GM12878 (cell line): Measurements from ENCODE around the gene LAMA2.

Source experiments
- CBX3 ChIP-seq: fragments of 200-600 bp; sonication (generic); IDR thresholded peaks from 2 replicates; pipeline ENCODE4 v1.6.1; 2016; ENCODE audit warnings: low read depth, borderline replicate concordance
- CTCF ChIP-seq, 3 experiments: IDR thresholded peaks in 2 of 3; conservative IDR thresholded peaks in 1 of 3; 2 replicates each; pipeline ENCODE4 v1.5.1; 2011; ENCODE audit warnings: low read depth in 3 of 3, low read length in 3 of 3, mild to moderate bottlenecking in 3 of 3, control low read depth in 2 of 3, moderate library complexity in 2 of 3, inconsistent platforms in 1 of 3, mixed read lengths in 1 of 3; ENCODE audit not compliant: control insufficient read depth in 2 of 3, insufficient read depth in 1 of 3; ENCODE audit errors: extremely low read depth in 1 of 3
- MEF2A ChIP-seq: IDR thresholded peaks from 2 replicates; pipeline ENCODE4 v1.6.1; 2011; ENCODE audit warnings: low read depth, mild to moderate bottlenecking, low read length, moderate library complexity; ENCODE audit not compliant: insufficient read depth
- SMC3 ChIP-seq: IDR thresholded peaks from 2 replicates; pipeline ENCODE4 v1.6.1; 2011; ENCODE audit warnings: low read length, improper control_type of control experiment, borderline replicate concordance

DNA sequence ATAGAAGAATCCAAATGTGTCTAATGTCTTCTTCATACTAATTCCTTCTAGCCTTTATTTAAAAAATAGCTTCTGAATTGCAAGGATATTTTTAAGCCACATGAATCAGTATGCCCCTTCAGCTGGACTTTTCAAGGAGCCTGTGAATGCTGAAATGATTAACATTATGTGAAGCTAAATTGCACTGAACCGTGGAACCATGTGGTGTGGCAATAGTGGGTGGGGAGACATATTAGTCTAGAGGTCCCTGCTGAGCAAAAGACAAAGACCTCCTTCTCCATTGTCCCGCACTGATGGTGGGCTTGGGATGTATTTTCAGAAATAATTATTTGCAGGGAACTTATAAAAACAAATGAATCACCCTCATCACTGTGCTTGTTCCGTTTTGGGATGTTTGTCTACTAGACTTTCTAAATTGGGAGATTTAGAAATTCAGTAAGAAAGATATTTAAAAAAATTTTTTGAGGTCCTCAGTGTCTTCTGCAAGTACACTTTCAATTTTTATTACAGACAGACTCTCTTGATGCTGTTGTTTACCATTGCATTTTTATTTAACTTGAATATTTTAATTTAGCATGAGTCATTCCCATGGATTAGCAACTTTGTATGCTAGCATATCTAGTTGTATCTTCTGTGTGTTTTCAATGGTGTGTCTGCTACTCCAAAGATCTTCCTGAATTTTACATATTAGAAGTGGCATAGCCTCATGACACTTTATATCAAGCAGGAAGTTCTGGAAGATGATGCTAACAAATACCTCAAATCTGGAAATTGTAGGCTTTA, 238.1 kb downstream of the LAMA2 start:
- TF ChIP-seq CTCF (IDR thresholded peaks at IDR 0.05 in 2 of 3, conservative IDR thresholded peaks at IDR 0.05 in 1 of 3; ENCODE audit: control insufficient read depth in 2 of 3, extremely low read depth in 1 of 3, insufficient read depth in 1 of 3, low read depth in 3 of 3, low read length in 3 of 3) = no peak
- TF ChIP-seq MEF2A = no peak
- TF ChIP-seq CBX3 = no peak
- no peak for TF ChIP-seq SMC3
